Trophoblast cell (in vitro differentiated cells and primary cell): ENCODE results near the gene AP3D1.
A peak's percentile ranks its signal among the peaks of the same experiment; 100 is the strongest.

ENCODE experiments used
- DNase-seq, 2 donors: peaks; one replicate each; pipeline ENCODE4 v3.0.0-alpha.2; 2016
- H2AFZ ChIP-seq: 2 replicates; pipeline ENCODE4 v1.6.1; 2013; ENCODE audit warnings: low read length, moderate library complexity, mild to moderate bottlenecking; ENCODE audit not compliant: insufficient read depth, poor library complexity
- H2AK5ac ChIP-seq: 2 replicates; pipeline ENCODE4 v1.6.1; 2013; ENCODE audit warnings: mild to moderate bottlenecking, low read length
- H2BK120ac ChIP-seq: 2 replicates; pipeline ENCODE4 v1.6.1; 2013; ENCODE audit warnings: low read length, mild to moderate bottlenecking, moderate library complexity; ENCODE audit not compliant: insufficient read depth, poor library complexity
- H2BK12ac ChIP-seq: 2 replicates; pipeline ENCODE4 v1.6.1; 2013; ENCODE audit warnings: mild to moderate bottlenecking, low read length, moderate library complexity
- H2BK5ac ChIP-seq: 2 replicates; pipeline ENCODE4 v1.6.1; 2013; ENCODE audit warnings: low read length, low read depth, moderate library complexity, mild to moderate bottlenecking; ENCODE audit not compliant: poor library complexity
- H3K14ac ChIP-seq: 2 replicates; pipeline ENCODE4 v1.6.1; 2013; ENCODE audit warnings: mild to moderate bottlenecking, low read length
- H3K18ac ChIP-seq: 2 replicates; pipeline ENCODE4 v1.6.1; 2013; ENCODE audit warnings: mild to moderate bottlenecking, low read length
- H3K23ac ChIP-seq: 2 replicates; pipeline ENCODE4 v1.6.1; 2013; ENCODE audit warnings: low read length
- H3K27ac ChIP-seq: 2 replicates; pipeline ENCODE4 v1.5.1; 2013; ENCODE audit warnings: low read depth, mild to moderate bottlenecking, inconsistent platforms, low read length, moderate library complexity
- H3K27me3 ChIP-seq: 2 replicates; pipeline ENCODE4 v1.6.1; 2013; ENCODE audit warnings: inconsistent platforms, mild to moderate bottlenecking, low read length, moderate library complexity; ENCODE audit not compliant: insufficient read depth
- H3K36me3 ChIP-seq, 2 experiments: 1 replicate in 1 of 2; 2 replicates in 1 of 2; pipeline ENCODE4 v1.6.1; 2013; ENCODE audit warnings: low read length in 2 of 2, mild to moderate bottlenecking in 2 of 2, moderate library complexity in 1 of 2; ENCODE audit not compliant: insufficient read depth in 2 of 2, control insufficient read depth in 1 of 2
- H3K4ac ChIP-seq: 2 replicates; pipeline ENCODE4 v1.6.1; 2013; ENCODE audit warnings: low read depth, mild to moderate bottlenecking, low read length, moderate library complexity
- H3K4me1 ChIP-seq, 2 experiments: 1 replicate in 1 of 2; 2 replicates in 1 of 2; pipeline ENCODE4 v1.6.1; 2013; ENCODE audit warnings: low read length in 2 of 2, mild to moderate bottlenecking in 2 of 2, moderate library complexity in 1 of 2; ENCODE audit not compliant: insufficient read depth in 2 of 2, control insufficient read depth in 1 of 2
- H3K4me2 ChIP-seq: 2 replicates; pipeline ENCODE4 v1.6.1; 2013; ENCODE audit warnings: inconsistent platforms, mild to moderate bottlenecking, low read length, moderate library complexity
- H3K4me3 ChIP-seq: 2 replicates; pipeline ENCODE4 v1.5.1; 2013; ENCODE audit warnings: mild to moderate bottlenecking, low read depth, low read length, inconsistent platforms
- H3K79me1 ChIP-seq: one replicate; pipeline ENCODE4 v1.6.1; 2013; ENCODE audit warnings: low read length
- H3K79me2 ChIP-seq: 2 replicates; pipeline ENCODE4 v1.6.1; 2013; ENCODE audit warnings: low read length, mild to moderate bottlenecking; ENCODE audit not compliant: control insufficient read depth, insufficient read depth, poor library complexity
- H3K9ac ChIP-seq: 2 replicates; pipeline ENCODE4 v1.6.1; 2013; ENCODE audit warnings: mild to moderate bottlenecking, low read length
- H3K9me3 ChIP-seq: 2 replicates; pipeline ENCODE4 v1.6.1; 2013; ENCODE audit warnings: low read depth, mild to moderate bottlenecking, control low read depth, inconsistent platforms, low read length; ENCODE audit not compliant: insufficient read depth
- H4K12ac ChIP-seq: 2 replicates; pipeline ENCODE4 v1.6.1; 2013; ENCODE audit warnings: low read depth, mild to moderate bottlenecking, low read length, moderate library complexity
- H4K8ac ChIP-seq: 2 replicates; pipeline ENCODE4 v1.6.1; 2013; ENCODE audit warnings: low read depth, mild to moderate bottlenecking, low read length, moderate library complexity
- H4K91ac ChIP-seq: one replicate; pipeline ENCODE4 v1.6.1; 2013; ENCODE audit warnings: low read depth, mild to moderate bottlenecking, low read length, moderate library complexity
- WGBS: extraction: QIAGEN DNeasy Blood & Tissue Kit; methylation state at CpG from one replicate; pipeline ENCODE4 v1.1.7; 2013; ENCODE audit warnings: missing lambda C conversion rate; ENCODE audit not compliant: insufficient read length, insufficient coverage; ENCODE audit errors: extremely low coverage; 5-methylcytosine and 5-hydroxymethylcytosine counted together

The AP3D1 gene

GRCh38 chr19:2058570-2059421 is 92.6 kb downstream of the AP3D1 start:
- Histone ChIP-seq H3K9ac (no peak overlapping the region), H2BK120ac (peak overlapping the region; percentile 77), H3K18ac (peak overlapping the region; percentile 36), H2AFZ (peak overlapping the region; percentile 26), H3K23ac (no peak overlapping the region), H3K4me1 (peaks cover 29 to 32% of the 10 kb centered on the region in 2 experiments), H3K27me3 (no peaks in the 10 kb centered on the region), H3K27ac (peak overlapping the region; percentile 92), H3K79me2 (peaks cover 8% of the 10 kb centered on the region), H3K4me2 (no peak overlapping the region), H4K12ac (peak overlapping the region; percentile 19), H3K79me1 (peaks cover 35% of the 10 kb centered on the region), H2BK12ac (peak overlapping the region; percentile 44), H3K4ac (peak overlapping the region; percentile 50), H3K9me3 (no peaks in the 10 kb centered on the region), H4K91ac (peak overlapping the region; percentile 96), H3K14ac (peak overlapping the region; percentile 59), H3K36me3 (no peaks in the 10 kb centered on the region), H2AK5ac (peak overlapping the region; percentile 71), H2BK5ac (peak overlapping the region; percentile 15), H3K4me3 (no peak overlapping the region), H4K8ac (peak overlapping the region; percentile 79)
- DNase-seq = no peak
- whole genome bisulfite sequencing = no CpG with 5 or more reads among the region's 27 CpGs

- no peak overlapping the region for H3K4me2 ChIP-seq
- H3K79me2 ChIP-seq = peaks cover 8% of the 10 kb centered on the region
- peaks cover 29 to 32% of the 10 kb centered on the region in 2 experiments for H3K4me1 ChIP-seq
- H3K36me3 ChIP-seq = no peaks in the 10 kb centered on the region
- H4K91ac ChIP-seq = peak overlapping the region; percentile 96
- H3K79me1 ChIP-seq = peaks cover 35% of the 10 kb centered on the region
- H3K14ac ChIP-seq = peak overlapping the region; percentile 45
- DNase-seq = no peak
- peak overlapping the region; percentile 10 for H4K8ac ChIP-seq
- H3K27ac ChIP-seq = peak overlapping the region; percentile 18
- no peak overlapping the region for H4K12ac ChIP-seq
- H3K4me3 ChIP-seq = no peak overlapping the region
- no peak overlapping the region for H3K4ac ChIP-seq
- H3K23ac ChIP-seq = no peak overlapping the region
- peak overlapping the region; percentile 77 for H2BK120ac ChIP-seq
- H3K9me3 ChIP-seq = no peaks in the 10 kb centered on the region
- H3K18ac ChIP-seq = peak overlapping the region; percentile 0
- H2AFZ ChIP-seq = no peak overlapping the region
- peak overlapping the region; percentile 79 for H2BK12ac ChIP-seq
- H3K27me3 ChIP-seq = no peaks in the 10 kb centered on the region
- H2BK5ac ChIP-seq = no peak overlapping the region
- H3K9ac ChIP-seq = no peak overlapping the region
- WGBS = no CpG with 5 or more reads among the region's 23 CpGs
- peak overlapping the region; percentile 71 for H2AK5ac ChIP-seq
Observed at GRCh38 chr19:2057484-2058469, 93.6 kb downstream of the AP3D1 start.

- WGBS = no CpG with 5 or more reads among the region's 5 CpGs
- Histone ChIP-seq H4K12ac (no peak overlapping the region), H3K9me3 (no peaks in the 10 kb centered on the region), H3K23ac (no peak overlapping the region), H3K79me1 (peaks cover 31% of the 10 kb centered on the region), H3K4me2 (no peak overlapping the region), H3K4me3 (no peak overlapping the region), H3K79me2 (peaks cover 8% of the 10 kb centered on the region), H3K14ac (no peak overlapping the region), H2AK5ac (peak overlapping the region; percentile 8), H3K18ac (no peak overlapping the region), H3K4ac (no peak overlapping the region), H3K36me3 (no peaks in the 10 kb centered on the region), H2BK12ac (peak overlapping the region; percentile 51), H2BK5ac (no peak overlapping the region), H3K4me1 (peaks cover 26 to 29% of the 10 kb centered on the region in 2 experiments), H4K91ac (peak overlapping the region; percentile 64), H2AFZ (no peak overlapping the region), H3K27ac (no peak overlapping the region), H3K27me3 (no peaks in the 10 kb centered on the region), H2BK120ac (no peak overlapping the region), H3K9ac (no peak overlapping the region), H4K8ac (peak overlapping the region; percentile 3)
- no peak for DNase-seq
Observed at GRCh38 chr19:2056837-2057192, 94.6 kb downstream of the AP3D1 start.
